Psoas muscle (tissue), 8 donors: ENCODE results near the gene KIRREL1. TPM values are rescaled to one million over a fixed set of nuclear protein-coding genes. Genes with fewer than 3 reads are reported as not detected.
"Not testable (repeated sequence)": the region's sequence is repeated elsewhere in the genome, so short reads cannot be mapped to it uniquely, and the experiment has no call there.

ENCODE experiments used
- ATAC-seq, 4 donors: fragments of 200-7000 bp; cut with Tn5 transposase; one replicate each; pipeline ENCODE4 v1.9.1; 2020; ENCODE audit warnings: moderate library complexity in 3 of 4, mild to moderate bottlenecking in 2 of 4
- DNase-seq, 2 donors: peaks; one replicate each; pipeline ENCODE4 v3.0.0-alpha.2; 2020
- H3K27ac ChIP-seq: fragments of 200-600 bp; one replicate; pipeline ENCODE4 v1.8.0; 2022
- H3K27me3 ChIP-seq, 3 donors: fragments of 200-600 bp in 1 of 3; one replicate each; pipeline versions ENCODE4 v1.6.1 to v1.8.0; 2013 to 2022; ENCODE audit warnings: low read length in 2 of 3, mild to moderate bottlenecking in 2 of 3, moderate library complexity in 1 of 3; ENCODE audit not compliant: insufficient read depth in 3 of 3
- H3K36me3 ChIP-seq, 2 donors: fragments of 200-600 bp in 1 of 2; one replicate each; pipeline versions ENCODE4 v1.6.1 to v1.8.0; 2013 to 2022; ENCODE audit warnings: low read depth in 1 of 2, mild to moderate bottlenecking in 1 of 2, moderate library complexity in 1 of 2; ENCODE audit not compliant: insufficient read depth in 1 of 2
- H3K4me1 ChIP-seq: fragments of 200-600 bp; one replicate; pipeline ENCODE4 v1.8.0; 2022
- H3K4me3 ChIP-seq: fragments of 200-600 bp; one replicate; pipeline ENCODE4 v1.8.0; 2022; ENCODE audit warnings: mild to moderate bottlenecking
- H3K9me3 ChIP-seq: fragments of 200-600 bp; one replicate; pipeline ENCODE4 v1.8.0; 2022
- WGBS, 3 donors: extraction: QIAGEN DNeasy Blood & Tissue Kit; methylation state at CpG; one replicate each; pipeline versions ENCODE4 v1.1.6 to v1.1.7; 2013; 5-methylcytosine and 5-hydroxymethylcytosine counted together
- intact Hi-C, 2 donors: fragments of 100-400 bp; cut with DNase I; formaldehyde crosslinking; loops; one replicate each; pipeline versions ENCODE4 v1.11.0 to v1.14.2; 2022
- polyA plus RNA-seq, 3 donors: library from polyadenylated mRNA; stranded (reverse); fragments of 200-250 nt; gene quantifications; one replicate each; pipeline ENCODE4 v1.2.3, GENCODE V29; 2013
- total RNA-seq, 4 donors: library from RNA; stranded (reverse); fragmentation: NEBNext Ultra II Directional in 2 of 4; extraction: Animal tissue kit (Norgen Biotek cat#: 25700) in 2 of 4; gene quantifications; one replicate each; pipeline versions ENCODE4 v1.2.1 to v1.2.4, GENCODE V29; 2021 to 2023
- TF ChIP-seq, protein P1 (sequence below): fragments of 200-600 bp; IDR thresholded peaks from one replicate; pipeline ENCODE4 v1.8.0; 2022; ENCODE audit warnings: antibody characterized with exemption
- donor health status: healthy with polysubstance abuse.
- donor health status: DM: no; HTN: no; CAD: no; lungs with moderate emphysema.
- donor health status: Bipolar disorder and iron deficiency.
- donor health status: healthy.
- donor health status: DM: yes; HTN: yes; CAD: no.
- donor health status: DM: no; HTN: no; CAD: no.
- donor health status: DM: no; HTN: no; CAD: no.
- donor health status: DM: yes; HTN: yes; CAD: no.

The KIRREL1 gene
- total and polyA plus RNA-seq, 7 donors, result 1.3 to 7.6 (median 4.3) TPM

DNA sequence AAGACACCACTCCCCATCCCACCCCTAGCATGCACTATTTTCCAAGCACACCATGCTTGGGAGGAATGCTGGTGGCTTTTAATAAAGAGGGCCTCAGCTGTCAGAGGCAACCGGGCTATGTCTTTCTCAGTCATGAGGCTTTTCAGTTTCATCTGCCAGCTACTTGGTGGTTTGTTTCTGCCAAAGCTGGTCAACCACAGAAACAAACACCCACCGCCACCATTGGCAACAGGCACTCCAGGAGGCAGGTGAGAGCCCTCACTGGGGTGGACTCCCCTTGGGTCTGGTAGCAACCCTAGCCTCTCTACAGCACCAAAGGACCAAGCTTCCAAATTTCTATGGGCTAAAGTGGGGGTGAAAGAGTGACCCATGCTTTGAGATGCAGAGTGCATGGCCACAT lies 133.0 kb downstream of the KIRREL1 start:
- Histone ChIP-seq H3K9me3 (no peaks in the 10 kb centered on the region), H3K27me3 (peaks cover 0 to 6% (median 0%) of the 10 kb centered on the region in 3 donors), H3K4me3 (no peak overlapping the region), H3K27ac (no peak overlapping the region), H3K4me1 (no peaks in the 10 kb centered on the region), H3K36me3 (no peaks in the 10 kb centered on the region)
- TF ChIP-seq, protein P1, sequence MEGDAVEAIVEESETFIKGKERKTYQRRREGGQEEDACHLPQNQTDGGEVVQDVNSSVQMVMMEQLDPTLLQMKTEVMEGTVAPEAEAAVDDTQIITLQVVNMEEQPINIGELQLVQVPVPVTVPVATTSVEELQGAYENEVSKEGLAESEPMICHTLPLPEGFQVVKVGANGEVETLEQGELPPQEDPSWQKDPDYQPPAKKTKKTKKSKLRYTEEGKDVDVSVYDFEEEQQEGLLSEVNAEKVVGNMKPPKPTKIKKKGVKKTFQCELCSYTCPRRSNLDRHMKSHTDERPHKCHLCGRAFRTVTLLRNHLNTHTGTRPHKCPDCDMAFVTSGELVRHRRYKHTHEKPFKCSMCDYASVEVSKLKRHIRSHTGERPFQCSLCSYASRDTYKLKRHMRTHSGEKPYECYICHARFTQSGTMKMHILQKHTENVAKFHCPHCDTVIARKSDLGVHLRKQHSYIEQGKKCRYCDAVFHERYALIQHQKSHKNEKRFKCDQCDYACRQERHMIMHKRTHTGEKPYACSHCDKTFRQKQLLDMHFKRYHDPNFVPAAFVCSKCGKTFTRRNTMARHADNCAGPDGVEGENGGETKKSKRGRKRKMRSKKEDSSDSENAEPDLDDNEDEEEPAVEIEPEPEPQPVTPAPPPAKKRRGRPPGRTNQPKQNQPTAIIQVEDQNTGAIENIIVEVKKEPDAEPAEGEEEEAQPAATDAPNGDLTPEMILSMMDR, result no peak
- intact Hi-C loops, result no loop called here
- ATAC-seq (no peak), DNase-seq (no peak)
- WGBS, 3 donors, result 55 to 86% (median 61%) methylated on average over 2 of the region's 2 CpGs

DNA sequence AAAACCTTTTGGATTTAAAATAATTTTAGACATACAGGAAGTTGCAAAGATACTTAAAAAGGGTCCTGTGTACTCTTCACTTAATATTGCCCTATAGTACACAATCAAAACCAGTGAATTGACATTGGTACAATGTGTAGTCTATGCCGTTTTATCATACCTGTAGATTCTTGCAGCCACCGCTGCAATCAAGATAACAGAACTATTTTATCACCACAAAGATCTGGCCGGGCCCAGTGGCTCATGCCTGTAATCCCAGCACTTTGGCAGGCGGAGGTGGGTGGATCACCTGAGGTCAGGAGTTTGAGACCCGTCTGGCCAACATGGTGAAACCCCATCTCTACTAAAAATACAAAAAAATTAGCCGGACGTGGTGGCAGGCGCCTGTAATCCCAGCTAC lies 135.1 kb downstream of the KIRREL1 start:
- ATAC-seq, intact Hi-C loops, H3K27ac ChIP-seq, H3K27me3 ChIP-seq, H3K36me3 ChIP-seq, H3K4me1 ChIP-seq, DNase-seq, H3K4me3 ChIP-seq, H3K9me3 ChIP-seq: not testable (repeated sequence)
- 90 to 93% (median 92%) methylated on average over 8 of the region's 8 CpGs for WGBS, 3 donors

DNA sequence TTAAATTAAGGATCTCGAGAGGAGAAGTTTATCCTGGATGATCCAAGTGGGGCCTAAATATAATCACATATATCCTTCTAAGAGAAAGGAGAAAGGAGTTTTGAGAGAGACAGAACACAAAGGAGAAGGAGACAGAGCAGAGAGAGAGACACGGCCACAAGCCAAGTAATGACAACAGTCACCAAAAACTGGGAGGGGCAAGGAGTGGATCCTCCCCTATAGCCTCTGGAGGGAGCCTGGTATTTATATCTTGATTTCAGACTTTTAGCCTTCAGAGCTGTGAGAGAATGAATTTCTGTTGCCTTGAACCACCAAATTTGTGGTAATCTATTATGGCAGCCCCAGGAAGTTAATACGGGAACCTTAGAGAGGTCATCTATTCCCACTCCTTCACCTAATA lies 137.8 kb downstream of the KIRREL1 start:
- no peak overlapping the region for H3K4me3 ChIP-seq
- ATAC-seq (no peak), DNase-seq (no peak)
- no peak overlapping the region for H3K27ac ChIP-seq
- no peaks in the 10 kb centered on the region for H3K9me3 ChIP-seq
- 77 to 95% (median 77%) methylated on average over 3 of the region's 3 CpGs for WGBS, 3 donors
- no peaks in the 10 kb centered on the region for H3K36me3 ChIP-seq
- H3K4me1 ChIP-seq, result no peaks in the 10 kb centered on the region
- TF ChIP-seq, protein P1, result no peak
- intact Hi-C loops, result no loop called here
- no peaks in the 10 kb centered on the region for H3K27me3 ChIP-seq

DNA sequence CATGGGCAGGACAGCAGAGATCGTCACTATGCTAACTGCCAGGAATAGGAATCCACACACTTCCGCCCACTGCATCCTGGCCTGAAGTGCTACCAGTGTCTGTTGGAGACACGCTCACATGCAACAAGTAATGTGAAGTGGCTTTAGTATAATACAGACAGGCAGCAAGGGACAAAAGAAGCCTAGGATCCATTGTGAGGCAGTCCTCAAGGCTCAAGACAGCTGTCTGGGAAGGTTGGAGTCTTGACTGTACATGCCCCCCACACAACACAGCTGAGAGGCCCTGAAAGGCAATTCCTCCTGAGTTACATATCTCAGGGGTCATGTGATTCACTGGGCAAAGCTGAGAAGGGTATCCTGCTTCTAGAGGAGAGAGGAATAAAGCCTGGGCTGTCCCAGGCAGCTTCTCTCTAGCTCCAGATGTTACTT lies 147.3 kb downstream of the KIRREL1 start:
- H3K27ac ChIP-seq, result no peak overlapping the region
- TF ChIP-seq, protein P1, result no peak
- intact Hi-C loops, result no loop called here
- H3K36me3 ChIP-seq, result no peaks in the 10 kb centered on the region
- no peaks in the 10 kb centered on the region for H3K9me3 ChIP-seq
- WGBS, 3 donors, result 54 to 68% (median 68%) methylated on average over 3 of the region's 3 CpGs
- H3K27me3 ChIP-seq, result peaks cover 0 to 2% (median 0%) of the 10 kb centered on the region in 3 donors
- ATAC-seq (no peak), DNase-seq (no peak)
- no peak overlapping the region for H3K4me3 ChIP-seq
- no peaks in the 10 kb centered on the region for H3K4me1 ChIP-seq

DNA sequence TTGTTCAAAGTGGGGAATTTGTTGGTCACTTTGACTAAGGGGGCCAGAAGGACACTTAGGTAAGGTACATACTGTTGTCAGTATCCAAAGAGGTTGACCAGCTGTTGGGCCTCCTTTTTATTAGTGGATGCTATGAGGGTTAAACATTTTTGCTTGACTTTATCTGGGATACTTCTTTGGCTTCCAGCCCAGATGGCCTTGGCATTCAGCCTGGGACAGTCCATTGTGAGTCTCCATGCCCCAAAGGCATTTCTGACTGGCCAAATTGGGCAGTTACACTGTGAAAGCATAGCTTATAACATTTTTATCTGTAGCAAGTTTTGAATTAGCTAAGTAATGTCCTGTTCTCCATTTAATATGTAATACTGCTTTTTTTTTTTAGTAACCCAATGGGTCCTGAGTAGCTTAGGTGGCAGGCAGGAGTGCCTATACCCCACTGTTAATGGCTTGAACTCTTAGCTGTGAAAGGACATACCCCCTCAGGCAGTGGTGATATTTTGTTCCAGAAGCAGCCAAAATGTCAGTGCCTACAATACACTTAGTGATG lies 151.8 kb downstream of the KIRREL1 start:
- ATAC-seq, result no peak

More for the DNA sequence above, 151.8 kb downstream of the KIRREL1 start:
- TF ChIP-seq, protein P1, result no peak
- DNase-seq, result peak in 1 of 2 donors; percentile 44
- no peak overlapping the region for H3K4me3 ChIP-seq
- peaks cover 5% of the 10 kb centered on the region for H3K4me1 ChIP-seq
- no peaks in the 10 kb centered on the region for H3K27me3 ChIP-seq
- no peak overlapping the region for H3K27ac ChIP-seq
- intact Hi-C loops, result no loop called here
- no peaks in the 10 kb centered on the region for H3K36me3 ChIP-seq
- H3K9me3 ChIP-seq, result no peaks in the 10 kb centered on the region
